ENCODE results near the gene GNG14.
A peak's percentile ranks its signal among the peaks of the same experiment; 100 is the strongest.
"Not testable (repeated sequence)": the region's sequence is repeated elsewhere in the genome, so short reads cannot be mapped to it uniquely, and the experiment has no call there.

Gene GNG14

GRCh38 chr19:12669270-12670158 is 18.3 kb upstream of the GNG14 start:
- no peaks in the 10 kb centered on the region for H3K27me3 Mint-ChIP-seq
- no peak for ATAC-seq (replicated peaks; ENCODE audit: extremely low read depth, poor library complexity, severe bottlenecking)
- peak overlapping the region; percentile 98 for H3K27ac Mint-ChIP-seq (ENCODE audit: low read depth)
- peaks cover 53% of the 10 kb centered on the region for H3K4me1 Mint-ChIP-seq
- peak; percentile 69 for DNase-seq (ENCODE audit: low spot score in 2 of 2)
- H3K9me3 Mint-ChIP-seq: no peaks in the 10 kb centered on the region
- H3K36me3 Mint-ChIP-seq (ENCODE audit: insufficient read depth): peaks cover 35% of the 10 kb centered on the region
- H3K4me3 Mint-ChIP-seq: peak overlapping the region; percentile 96

- ATAC-seq (replicated peaks; ENCODE audit: extremely low read depth, poor library complexity, severe bottlenecking): no peak
- H3K27ac Mint-ChIP-seq (ENCODE audit: low read depth): peak overlapping the region; percentile 98
- H3K9me3 Mint-ChIP-seq: no peaks in the 10 kb centered on the region
- H3K27me3 Mint-ChIP-seq: no peaks in the 10 kb centered on the region
- DNase-seq (ENCODE audit: low spot score in 2 of 2): no peak
- H3K36me3 Mint-ChIP-seq (ENCODE audit: insufficient read depth): peaks cover 35% of the 10 kb centered on the region
- peak overlapping the region; percentile 96 for H3K4me3 Mint-ChIP-seq
- H3K4me1 Mint-ChIP-seq: peaks cover 47% of the 10 kb centered on the region
Measured at GRCh38 chr19:12670159-12670928, 17.5 kb upstream of the GNG14 start.

- H3K27me3 Mint-ChIP-seq: no peaks in the 10 kb centered on the region
- no peak overlapping the region for H3K27ac Mint-ChIP-seq (ENCODE audit: low read depth)
- DNase-seq (ENCODE audit: low spot score in 2 of 2) (no peak), ATAC-seq (replicated peaks; ENCODE audit: extremely low read depth, poor library complexity, severe bottlenecking) (no peak)
- H3K4me1 Mint-ChIP-seq: peaks cover 40% of the 10 kb centered on the region
- no peaks in the 10 kb centered on the region for H3K9me3 Mint-ChIP-seq
- no peak overlapping the region for H3K4me3 Mint-ChIP-seq
- peaks cover 50% of the 10 kb centered on the region for H3K36me3 Mint-ChIP-seq (ENCODE audit: insufficient read depth)
Measured at GRCh38 chr19:12672744-12673143, 15.1 kb upstream of the GNG14 start.

GRCh38 chr19:12675399-12675798 is 12.4 kb upstream of the GNG14 start:
- H3K36me3 Mint-ChIP-seq (ENCODE audit: insufficient read depth): peaks cover 56% of the 10 kb centered on the region
- H3K9me3 Mint-ChIP-seq: no peaks in the 10 kb centered on the region
- H3K4me1 Mint-ChIP-seq: peaks cover 32% of the 10 kb centered on the region
- DNase-seq (ENCODE audit: low spot score in 2 of 2) (no peak), ATAC-seq (replicated peaks; ENCODE audit: extremely low read depth, poor library complexity, severe bottlenecking) (no peak)
- peak overlapping the region; percentile 22 for H3K27ac Mint-ChIP-seq (ENCODE audit: low read depth)
- H3K4me3 Mint-ChIP-seq: no peak overlapping the region
- H3K27me3 Mint-ChIP-seq: no peaks in the 10 kb centered on the region

- H3K4me3 Mint-ChIP-seq: no peak overlapping the region
Measured at GRCh38 chr19:12675940-12676339, 11.9 kb upstream of the GNG14 start.

GRCh38 chr19:12676384-12676792 is 11.4 kb upstream of the GNG14 start:
- H3K27ac Mint-ChIP-seq (ENCODE audit: low read depth): peak overlapping the region; percentile 82

More at GRCh38 chr19:12675940-12676339, 11.9 kb upstream of the GNG14 start:
- Mint-ChIP-seq H3K4me1 (peaks cover 32% of the 10 kb centered on the region), H3K9me3 (no peaks in the 10 kb centered on the region), H3K36me3 (ENCODE audit: insufficient read depth) (peaks cover 59% of the 10 kb centered on the region), H3K27ac (ENCODE audit: low read depth) (peak overlapping the region; percentile 82), H3K27me3 (no peaks in the 10 kb centered on the region)
- no peak for ATAC-seq (replicated peaks; ENCODE audit: extremely low read depth, poor library complexity, severe bottlenecking)
- DNase-seq (ENCODE audit: low spot score in 2 of 2): no peak

GRCh38 chr19:12676928-12677327 is 10.9 kb upstream of the GNG14 start:
- no peak for DNase-seq (ENCODE audit: low spot score in 2 of 2)
- ATAC-seq (replicated peaks; ENCODE audit: extremely low read depth, poor library complexity, severe bottlenecking): no peak
- Mint-ChIP-seq H3K9me3 (no peaks in the 10 kb centered on the region), H3K27ac (ENCODE audit: low read depth) (peak overlapping the region; percentile 82), H3K36me3 (ENCODE audit: insufficient read depth) (peaks cover 66% of the 10 kb centered on the region), H3K4me3 (no peak overlapping the region), H3K4me1 (peaks cover 37% of the 10 kb centered on the region), H3K27me3 (no peaks in the 10 kb centered on the region)

More at GRCh38 chr19:12676384-12676792, 11.4 kb upstream of the GNG14 start:
- DNase-seq (ENCODE audit: low spot score in 2 of 2) (peak; percentile 69 to 79), ATAC-seq (replicated peaks; ENCODE audit: extremely low read depth, poor library complexity, severe bottlenecking) (peak; percentile 31)
- Mint-ChIP-seq H3K4me3 (no peak overlapping the region), H3K4me1 (peaks cover 37% of the 10 kb centered on the region), H3K9me3 (no peaks in the 10 kb centered on the region), H3K27me3 (no peaks in the 10 kb centered on the region), H3K36me3 (ENCODE audit: insufficient read depth) (peaks cover 64% of the 10 kb centered on the region)

- peaks cover 33% of the 10 kb centered on the region for H3K4me1 Mint-ChIP-seq
Measured at GRCh38 chr19:12678039-12678438, 9.8 kb upstream of the GNG14 start.

GRCh38 chr19:12680034-12680433 is 7.8 kb upstream of the GNG14 start:
- Mint-ChIP-seq H3K36me3 (ENCODE audit: insufficient read depth) (peaks cover 60% of the 10 kb centered on the region), H3K4me1 (peaks cover 27% of the 10 kb centered on the region), H3K27ac (ENCODE audit: low read depth) (no peak overlapping the region), H3K27me3 (no peaks in the 10 kb centered on the region), H3K9me3 (no peaks in the 10 kb centered on the region), H3K4me3 (peak overlapping the region; percentile 97)
- ATAC-seq (replicated peaks; ENCODE audit: extremely low read depth, poor library complexity, severe bottlenecking): no peak
- DNase-seq (ENCODE audit: low spot score in 2 of 2): no peak

More at GRCh38 chr19:12678039-12678438, 9.8 kb upstream of the GNG14 start:
- H3K9me3 Mint-ChIP-seq; ATAC-seq (replicated peaks; ENCODE audit: extremely low read depth, poor library complexity, severe bottlenecking); H3K27me3 Mint-ChIP-seq; DNase-seq (ENCODE audit: low spot score in 2 of 2); H3K4me3 Mint-ChIP-seq: not testable (repeated sequence)
- peak overlapping the region; percentile 41 for H3K27ac Mint-ChIP-seq (ENCODE audit: low read depth)
- H3K36me3 Mint-ChIP-seq (ENCODE audit: insufficient read depth): peaks cover 64% of the 10 kb centered on the region

GRCh38 chr19:12681074-12681987 is 6.5 kb upstream of the GNG14 start, which contains the start of gene DHPS:
Gene DHPS, minus strand, starts transcription at chr19:12681880. Its CDS starts 114 bp downstream, at chr19:12681766.
- Mint-ChIP-seq H3K4me1 (peaks cover 24% of the 10 kb centered on the region), H3K27me3 (no peaks in the 10 kb centered on the region), H3K36me3 (ENCODE audit: insufficient read depth) (peaks cover 52% of the 10 kb centered on the region), H3K27ac (ENCODE audit: low read depth) (peak within 1 kb of the TSS; percentile 94), H3K9me3 (no peaks in the 10 kb centered on the region), H3K4me3 (peak within 1 kb of the TSS; percentile 97)
- DNase-seq (ENCODE audit: low spot score in 2 of 2) (peak; percentile 75 to 88), ATAC-seq (replicated peaks; ENCODE audit: extremely low read depth, poor library complexity, severe bottlenecking) (peak; percentile 87)

- H3K36me3 Mint-ChIP-seq (ENCODE audit: insufficient read depth): peaks cover 18% of the 10 kb centered on the region
- DNase-seq (ENCODE audit: low spot score in 2 of 2) (no peak), ATAC-seq (replicated peaks; ENCODE audit: extremely low read depth, poor library complexity, severe bottlenecking) (no peak)
- H3K9me3 Mint-ChIP-seq: no peaks in the 10 kb centered on the region
- H3K27ac Mint-ChIP-seq (ENCODE audit: low read depth): no peak overlapping the region
- peaks cover 8% of the 10 kb centered on the region for H3K4me1 Mint-ChIP-seq
- H3K27me3 Mint-ChIP-seq: no peaks in the 10 kb centered on the region
- H3K4me3 Mint-ChIP-seq: no peak overlapping the region
Measured at GRCh38 chr19:12685831-12686230, 2.0 kb upstream of the GNG14 start.

- ATAC-seq (replicated peaks; ENCODE audit: extremely low read depth, poor library complexity, severe bottlenecking): no peak
- Mint-ChIP-seq H3K36me3 (ENCODE audit: insufficient read depth) (peaks cover 2% of the 10 kb centered on the region), H3K27ac (ENCODE audit: low read depth) (no peak overlapping the region), H3K9me3 (no peaks in the 10 kb centered on the region), H3K4me1 (no peaks in the 10 kb centered on the region), H3K4me3 (no peak overlapping the region), H3K27me3 (no peaks in the 10 kb centered on the region)
- no peak for DNase-seq (ENCODE audit: low spot score in 2 of 2)
Measured at GRCh38 chr19:12689012-12689411, 1.2 kb downstream of the GNG14 start.
